ENCODE data around the gene PPCDC. TPM values are rescaled to one million over a fixed set of nuclear protein-coding genes. Genes with fewer than 3 reads are reported as not detected.
"Not testable (repeated sequence)": the region's sequence is repeated elsewhere in the genome, so short reads cannot be mapped to it uniquely, and the experiment has no call there.

PPCDC gene
- total RNA-seq, 2 donors from 2014 or later: 8.9 to 9.5 TPM

DNA sequence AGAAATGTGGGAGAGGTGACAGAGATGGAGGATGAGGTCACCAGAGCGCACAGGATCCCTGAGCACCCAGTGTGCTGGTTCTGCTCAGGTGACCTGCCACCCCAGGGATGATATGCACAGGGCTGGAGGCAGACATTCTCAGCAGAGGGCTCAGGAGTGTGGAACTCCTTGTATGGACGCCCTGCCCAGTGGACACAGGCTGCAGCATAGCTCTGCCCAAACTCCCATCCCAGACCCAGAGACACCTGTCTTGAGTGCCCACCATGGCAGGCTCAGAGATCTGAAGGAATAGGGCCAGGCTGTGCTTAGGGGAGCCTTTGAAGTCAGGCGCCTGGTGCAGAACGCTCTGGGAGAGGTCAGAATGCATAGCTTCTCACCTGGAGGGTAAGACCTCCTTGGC lies 47.3 kb downstream of the PPCDC start:
- H3K36me3 Mint-ChIP-seq (ENCODE audit: low read depth): peaks cover 12% of the 10 kb centered on the region

GRCh38 chr15:75073197-75073596 lies 49.8 kb downstream of the PPCDC start:
- ATAC-seq: no peak
- Mint-ChIP-seq H3K4me1 (peaks cover 13% of the 10 kb centered on the region), H3K27me3 (no peaks in the 10 kb centered on the region)

More for the DNA sequence above, 47.3 kb downstream of the PPCDC start:
- Mint-ChIP-seq H3K4me3 (peak overlapping the region; percentile 36), H3K4me1 (peaks cover 26% of the 10 kb centered on the region), H3K27ac (no peak overlapping the region), H3K27me3 (no peaks in the 10 kb centered on the region)
- no peak for ATAC-seq
- DNase-seq: no peak
- peaks cover 2% of the 10 kb centered on the region for H3K9me3 ChIP-seq (ENCODE audit: control insufficient read depth, low read length, poor library complexity, severe bottlenecking)

DNA sequence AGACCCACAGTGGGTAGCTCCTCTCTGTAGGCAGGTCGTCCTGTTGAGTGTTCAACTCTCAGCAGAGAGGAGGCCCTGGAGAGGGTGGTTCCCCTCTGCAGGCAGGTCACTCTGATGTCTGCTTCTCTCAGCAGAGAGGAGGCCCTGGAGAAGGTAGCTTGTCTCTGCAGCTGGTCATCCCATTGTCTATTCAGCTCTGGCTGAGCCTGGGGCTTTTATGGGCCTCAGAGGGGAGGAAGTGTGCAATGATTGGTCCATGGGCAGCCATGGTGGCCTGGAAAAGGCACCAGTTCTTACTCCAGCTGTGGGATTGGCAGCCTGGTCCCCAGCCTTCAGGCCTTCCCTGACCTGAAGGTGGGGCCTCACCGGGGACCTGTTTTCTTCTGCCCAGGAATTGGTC lies 52.9 kb downstream of the PPCDC start:
- ATAC-seq (no peak), DNase-seq (no peak)
- H3K27ac Mint-ChIP-seq: no peak overlapping the region
- no peak overlapping the region for H3K4me3 Mint-ChIP-seq
- H3K27me3 Mint-ChIP-seq: no peaks in the 10 kb centered on the region
- H3K4me1 Mint-ChIP-seq: peaks cover 8% of the 10 kb centered on the region
- peaks cover 7% of the 10 kb centered on the region for H3K9me3 ChIP-seq (ENCODE audit: control insufficient read depth, low read length, poor library complexity, severe bottlenecking)
- peaks cover 4% of the 10 kb centered on the region for H3K36me3 Mint-ChIP-seq (ENCODE audit: low read depth)

More at GRCh38 chr15:75073197-75073596, 49.8 kb downstream of the PPCDC start:
- DNase-seq: no peak
- no peak overlapping the region for H3K4me3 Mint-ChIP-seq
- H3K36me3 Mint-ChIP-seq (ENCODE audit: low read depth): peaks cover 12% of the 10 kb centered on the region
- H3K27ac Mint-ChIP-seq: no peak overlapping the region
- peaks cover 7% of the 10 kb centered on the region for H3K9me3 ChIP-seq (ENCODE audit: control insufficient read depth, low read length, poor library complexity, severe bottlenecking)

DNA sequence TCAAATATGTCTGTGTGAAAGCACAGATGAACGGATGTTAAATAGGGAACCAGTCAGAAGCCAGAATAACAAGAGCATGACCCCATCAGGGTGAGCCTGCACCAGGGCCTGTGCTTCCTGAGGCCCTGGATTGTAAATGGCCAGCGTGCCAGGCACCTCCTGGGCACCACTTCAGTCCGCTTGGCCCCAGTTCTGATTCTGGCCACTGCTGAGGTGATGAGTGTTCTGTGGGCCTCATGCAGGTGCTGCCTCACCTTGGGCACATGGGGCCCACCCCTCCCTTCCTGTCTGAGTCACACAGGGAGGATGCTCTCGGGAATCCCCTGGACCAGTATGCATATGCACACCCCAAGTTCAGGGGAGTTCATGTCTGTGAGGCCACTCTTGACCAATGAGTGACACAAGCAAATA lies 54.2 kb downstream of the PPCDC start:
- H3K27me3 Mint-ChIP-seq; H3K4me3 Mint-ChIP-seq; H3K27ac Mint-ChIP-seq; H3K4me1 Mint-ChIP-seq; H3K36me3 Mint-ChIP-seq (ENCODE audit: low read depth); H3K9me3 ChIP-seq (ENCODE audit: control insufficient read depth, low read length, poor library complexity, severe bottlenecking); DNase-seq: not testable (repeated sequence)
- peak; percentile 86 for ATAC-seq

DNA sequence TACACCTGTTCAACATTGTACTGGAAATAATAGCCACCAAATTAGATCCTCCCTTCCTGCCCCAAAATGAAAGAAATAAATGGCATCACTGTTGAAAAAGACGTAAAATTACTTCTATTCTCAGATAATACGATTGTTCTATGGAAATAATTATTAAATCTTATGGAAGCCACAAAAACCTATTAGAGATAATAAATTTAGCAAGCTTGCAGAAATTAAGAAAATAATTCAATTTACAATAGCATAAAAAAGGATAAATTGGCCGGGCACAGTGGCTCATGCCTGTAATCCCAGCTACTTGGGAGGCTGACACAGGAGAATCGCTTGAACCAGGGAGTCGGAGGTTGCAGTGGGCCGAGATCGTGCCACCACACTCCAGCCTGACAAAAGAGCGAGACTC lies 57.8 kb downstream of the PPCDC start:
- H3K27ac Mint-ChIP-seq: no peak overlapping the region
- H3K9me3 ChIP-seq (ENCODE audit: control insufficient read depth, low read length, poor library complexity, severe bottlenecking): peaks cover 3% of the 10 kb centered on the region
- ATAC-seq (no peak), DNase-seq (no peak)
- no peaks in the 10 kb centered on the region for H3K36me3 Mint-ChIP-seq (ENCODE audit: low read depth)
- H3K4me1 Mint-ChIP-seq: peaks cover 3% of the 10 kb centered on the region
- no peak overlapping the region for H3K4me3 Mint-ChIP-seq
- no peaks in the 10 kb centered on the region for H3K27me3 Mint-ChIP-seq

- DNase-seq (no peak), ATAC-seq (no peak)
- Mint-ChIP-seq H3K4me3 (no peak overlapping the region), H3K27ac (no peak overlapping the region), H3K4me1 (peaks cover 3% of the 10 kb centered on the region), H3K36me3 (ENCODE audit: low read depth) (no peaks in the 10 kb centered on the region), H3K27me3 (no peaks in the 10 kb centered on the region)
- H3K9me3 ChIP-seq (ENCODE audit: control insufficient read depth, low read length, poor library complexity, severe bottlenecking): no peaks in the 10 kb centered on the region
These were observed 59.3 kb downstream of the PPCDC start for GRCh38 chr15:75082689-75083088.

DNA sequence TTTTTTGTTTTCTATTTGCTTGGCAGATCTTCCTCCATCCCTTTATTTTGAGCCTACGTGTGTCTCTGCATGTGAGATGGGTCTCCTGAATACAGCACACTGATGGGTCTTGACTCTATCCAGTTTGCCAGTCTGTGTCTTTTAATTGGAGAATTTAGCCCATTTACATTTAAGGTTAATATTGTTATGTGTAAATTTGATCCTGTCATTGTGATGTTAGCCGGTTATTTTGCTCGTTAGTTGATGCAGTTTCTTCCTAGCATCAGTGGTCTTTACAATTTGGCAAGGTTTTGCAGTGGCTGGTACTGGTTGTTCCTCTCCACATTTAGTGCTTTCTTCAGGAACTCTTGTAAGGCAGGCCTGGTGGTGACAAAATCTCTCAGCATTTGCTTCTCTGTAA lies 62.3 kb downstream of the PPCDC start:
- not testable (repeated sequence) for H3K4me3 Mint-ChIP-seq; H3K27ac Mint-ChIP-seq; ATAC-seq; H3K27me3 Mint-ChIP-seq; H3K9me3 ChIP-seq (ENCODE audit: control insufficient read depth, low read length, poor library complexity, severe bottlenecking); DNase-seq; H3K4me1 Mint-ChIP-seq; H3K36me3 Mint-ChIP-seq (ENCODE audit: low read depth)

GRCh38 chr15:75089456-75090387 lies 66.3 kb downstream of the PPCDC start:
- H3K27me3 Mint-ChIP-seq: no peaks in the 10 kb centered on the region
- no peak overlapping the region for H3K27ac Mint-ChIP-seq
- no peaks in the 10 kb centered on the region for H3K36me3 Mint-ChIP-seq (ENCODE audit: low read depth)
- DNase-seq (no peak), ATAC-seq (no peak)
- no peaks in the 10 kb centered on the region for H3K4me1 Mint-ChIP-seq
- H3K4me3 Mint-ChIP-seq: no peak overlapping the region
- no peaks in the 10 kb centered on the region for H3K9me3 ChIP-seq (ENCODE audit: control insufficient read depth, low read length, poor library complexity, severe bottlenecking)

GRCh38 chr15:75090388-75090734 lies 67.0 kb downstream of the PPCDC start:
- DNase-seq (no peak), ATAC-seq (no peak)
- Mint-ChIP-seq H3K27ac (no peak overlapping the region), H3K4me3 (no peak overlapping the region), H3K27me3 (no peaks in the 10 kb centered on the region), H3K4me1 (no peaks in the 10 kb centered on the region), H3K36me3 (ENCODE audit: low read depth) (no peaks in the 10 kb centered on the region)
- H3K9me3 ChIP-seq (ENCODE audit: control insufficient read depth, low read length, poor library complexity, severe bottlenecking): no peaks in the 10 kb centered on the region

GRCh38 chr15:75091814-75092213 lies 68.4 kb downstream of the PPCDC start:
- no peak overlapping the region for H3K4me3 Mint-ChIP-seq
- H3K36me3 Mint-ChIP-seq (ENCODE audit: low read depth): no peaks in the 10 kb centered on the region
- H3K9me3 ChIP-seq (ENCODE audit: control insufficient read depth, low read length, poor library complexity, severe bottlenecking): no peaks in the 10 kb centered on the region
- H3K27ac Mint-ChIP-seq: no peak overlapping the region
- peaks cover 5% of the 10 kb centered on the region for H3K4me1 Mint-ChIP-seq
- no peaks in the 10 kb centered on the region for H3K27me3 Mint-ChIP-seq
- ATAC-seq (no peak), DNase-seq (no peak)

DNA sequence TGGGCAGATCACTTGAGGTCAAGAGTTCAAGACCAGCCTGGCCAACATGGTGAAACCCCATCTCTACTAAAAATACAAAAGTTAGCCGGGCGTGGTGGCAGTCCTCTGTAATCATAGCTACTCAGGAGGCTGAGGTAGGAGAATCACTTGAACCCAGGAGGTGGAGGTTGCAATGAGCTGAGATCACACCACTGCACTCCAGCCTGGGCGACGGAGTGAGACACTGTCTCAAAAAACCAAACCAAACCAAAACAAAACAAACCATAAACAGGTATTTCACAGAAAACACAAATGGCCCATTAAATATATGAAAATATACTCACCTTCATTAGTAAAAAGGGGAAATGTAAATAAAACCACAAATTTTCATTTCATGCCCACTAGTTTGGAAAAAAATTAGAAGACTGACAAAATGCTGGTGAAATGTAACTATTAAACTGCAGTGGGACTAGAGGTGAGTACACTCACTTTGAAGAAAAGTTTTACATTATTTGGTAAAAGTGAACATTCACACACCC lies 71.6 kb downstream of the PPCDC start:
- H3K9me3 ChIP-seq (ENCODE audit: control insufficient read depth, low read length, poor library complexity, severe bottlenecking); H3K36me3 Mint-ChIP-seq (ENCODE audit: low read depth); H3K27me3 Mint-ChIP-seq; ATAC-seq; H3K27ac Mint-ChIP-seq; H3K4me3 Mint-ChIP-seq; H3K4me1 Mint-ChIP-seq; DNase-seq: not testable (repeated sequence)

GRCh38 chr15:75095594-75095993 lies 72.2 kb downstream of the PPCDC start:
- Mint-ChIP-seq H3K27ac (no peak overlapping the region), H3K36me3 (ENCODE audit: low read depth) (no peaks in the 10 kb centered on the region), H3K4me3 (no peak overlapping the region), H3K4me1 (peaks cover 7% of the 10 kb centered on the region), H3K27me3 (peaks cover 5% of the 10 kb centered on the region)
- H3K9me3 ChIP-seq (ENCODE audit: control insufficient read depth, low read length, poor library complexity, severe bottlenecking): no peaks in the 10 kb centered on the region
- DNase-seq: no peak
- no peak for ATAC-seq

DNA sequence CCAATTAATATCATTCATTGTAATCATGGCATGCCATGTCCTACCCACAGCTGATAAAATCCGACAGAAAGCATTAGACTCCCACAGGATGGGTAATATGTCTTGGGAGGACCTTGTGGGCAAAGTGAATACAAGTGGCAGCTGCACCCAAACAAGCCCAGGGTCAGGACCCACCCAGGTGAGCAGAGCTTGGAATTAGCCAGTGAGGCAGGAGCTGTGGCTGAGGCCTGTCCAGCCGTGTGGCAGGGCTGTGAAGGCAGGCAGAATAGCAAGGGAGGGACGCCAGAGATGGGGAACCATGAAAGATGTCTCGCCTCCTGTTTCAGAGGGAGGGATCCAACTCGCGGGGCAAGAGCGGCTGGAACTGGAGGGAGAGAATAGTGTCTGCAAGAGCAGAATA lies 74.5 kb downstream of the PPCDC start:
- no peaks in the 10 kb centered on the region for H3K36me3 Mint-ChIP-seq (ENCODE audit: low read depth)
- peaks cover 5% of the 10 kb centered on the region for H3K27me3 Mint-ChIP-seq
- no peaks in the 10 kb centered on the region for H3K9me3 ChIP-seq (ENCODE audit: control insufficient read depth, low read length, poor library complexity, severe bottlenecking)
- H3K4me3 Mint-ChIP-seq: no peak overlapping the region
- H3K4me1 Mint-ChIP-seq: peaks cover 7% of the 10 kb centered on the region
- no peak for ATAC-seq
- no peak overlapping the region for H3K27ac Mint-ChIP-seq
- no peak for DNase-seq

DNA sequence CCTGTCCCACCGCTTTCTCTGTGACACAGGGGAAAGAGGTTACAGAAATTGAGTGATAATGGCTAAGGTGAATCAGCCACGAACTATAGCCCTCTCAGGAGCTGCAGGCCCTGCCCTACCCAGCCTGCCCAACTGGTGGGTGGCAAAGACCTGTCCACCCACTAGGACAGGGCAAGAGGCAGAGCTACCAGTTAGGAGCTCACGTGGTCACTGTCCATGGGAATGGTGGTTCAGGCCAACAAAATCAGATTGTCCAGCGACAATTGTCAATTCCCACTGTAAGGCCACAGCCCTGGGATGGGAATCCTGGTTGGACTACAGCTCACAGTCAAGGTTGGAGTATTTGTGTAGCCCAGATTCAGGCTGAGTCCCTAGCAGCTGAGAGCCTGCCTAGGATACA lies 75.0 kb downstream of the PPCDC start:
- no peak overlapping the region for H3K4me3 Mint-ChIP-seq
- DNase-seq: no peak
- H3K36me3 Mint-ChIP-seq (ENCODE audit: low read depth): no peaks in the 10 kb centered on the region
- no peaks in the 10 kb centered on the region for H3K9me3 ChIP-seq (ENCODE audit: control insufficient read depth, low read length, poor library complexity, severe bottlenecking)
- peaks cover 7% of the 10 kb centered on the region for H3K4me1 Mint-ChIP-seq
- H3K27me3 Mint-ChIP-seq: peaks cover 5% of the 10 kb centered on the region
- ATAC-seq: no peak
- H3K27ac Mint-ChIP-seq: no peak overlapping the region
